Measurements from ENCODE around the gene ZNF555. TPM values are rescaled to one million over a fixed set of nuclear protein-coding genes. Genes with fewer than 3 reads are reported as not detected.

ZNF555 gene
- total RNA-seq, 2 experiments from 2014 or later = 2.3 to 2.4 TPM

DNA sequence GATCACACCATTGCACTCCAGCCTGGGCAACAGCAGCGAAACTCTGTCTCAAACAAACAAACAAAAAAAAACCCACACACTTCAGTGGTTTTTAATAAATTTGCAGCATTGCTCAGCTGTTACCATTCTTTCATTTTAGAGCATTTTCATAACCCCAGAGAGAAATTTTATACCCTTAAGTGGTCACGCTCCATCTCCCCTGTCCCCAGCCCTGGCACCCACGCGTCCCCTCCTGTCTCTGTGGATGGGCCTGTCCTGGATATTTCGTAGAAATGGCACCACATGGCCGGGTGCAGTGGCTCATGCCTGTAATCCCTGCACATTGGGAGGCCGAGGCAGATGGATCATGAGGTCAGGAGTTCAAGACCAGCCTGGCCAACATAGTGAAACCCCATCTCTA lies 48.1 kb upstream of the ZNF555 start:
- Mint-ChIP-seq H3K4me3 (no peak overlapping the region), H3K4me1 (ENCODE audit: low read depth) (no peaks in the 10 kb centered on the region), H3K36me3 (ENCODE audit: low read depth) (peaks cover 31% of the 10 kb centered on the region), H3K27ac (no peak overlapping the region), H3K9me3 (no peaks in the 10 kb centered on the region), H3K27me3 (no peaks in the 10 kb centered on the region)
- TF ChIP-seq, protein P1, sequence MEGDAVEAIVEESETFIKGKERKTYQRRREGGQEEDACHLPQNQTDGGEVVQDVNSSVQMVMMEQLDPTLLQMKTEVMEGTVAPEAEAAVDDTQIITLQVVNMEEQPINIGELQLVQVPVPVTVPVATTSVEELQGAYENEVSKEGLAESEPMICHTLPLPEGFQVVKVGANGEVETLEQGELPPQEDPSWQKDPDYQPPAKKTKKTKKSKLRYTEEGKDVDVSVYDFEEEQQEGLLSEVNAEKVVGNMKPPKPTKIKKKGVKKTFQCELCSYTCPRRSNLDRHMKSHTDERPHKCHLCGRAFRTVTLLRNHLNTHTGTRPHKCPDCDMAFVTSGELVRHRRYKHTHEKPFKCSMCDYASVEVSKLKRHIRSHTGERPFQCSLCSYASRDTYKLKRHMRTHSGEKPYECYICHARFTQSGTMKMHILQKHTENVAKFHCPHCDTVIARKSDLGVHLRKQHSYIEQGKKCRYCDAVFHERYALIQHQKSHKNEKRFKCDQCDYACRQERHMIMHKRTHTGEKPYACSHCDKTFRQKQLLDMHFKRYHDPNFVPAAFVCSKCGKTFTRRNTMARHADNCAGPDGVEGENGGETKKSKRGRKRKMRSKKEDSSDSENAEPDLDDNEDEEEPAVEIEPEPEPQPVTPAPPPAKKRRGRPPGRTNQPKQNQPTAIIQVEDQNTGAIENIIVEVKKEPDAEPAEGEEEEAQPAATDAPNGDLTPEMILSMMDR (IDR thresholded peaks at IDR 0.05) = no peak
- ATAC-seq (ENCODE audit: poor library complexity) (no peak), DNase-seq (no peak)
- H3K27me3 ChIP-seq (ENCODE audit: control insufficient read depth in 1 of 2, insufficient read depth in 2 of 2, low read length in 2 of 2) = no peaks in the 10 kb centered on the region
- H3K27ac ChIP-seq (ENCODE audit: low read depth in 1 of 2, low read length in 2 of 2) = no peak overlapping the region
- intact Hi-C loops (cut with DNase I, micrococcal nuclease) = loop anchor here in 1 of 2 experiments (10.0 kb wide), 1 partner anchor 322 kb away; no protein-coding TSS in a partner anchor
- H3K4me3 ChIP-seq (ENCODE audit: low read length) = no peak overlapping the region
- no peaks in the 10 kb centered on the region for H3K4me1 ChIP-seq (ENCODE audit: insufficient read depth, low read length)
- H3K36me3 ChIP-seq (ENCODE audit: insufficient read depth, low read length) = peaks cover 24% of the 10 kb centered on the region
- ChIA-PET POLR2A (no interaction called here), CTCF (no interaction called here)
- no peaks in the 10 kb centered on the region for H3K9me3 ChIP-seq (ENCODE audit: control insufficient read depth in 1 of 2, insufficient read depth in 1 of 2, low read length in 2 of 2)

DNA sequence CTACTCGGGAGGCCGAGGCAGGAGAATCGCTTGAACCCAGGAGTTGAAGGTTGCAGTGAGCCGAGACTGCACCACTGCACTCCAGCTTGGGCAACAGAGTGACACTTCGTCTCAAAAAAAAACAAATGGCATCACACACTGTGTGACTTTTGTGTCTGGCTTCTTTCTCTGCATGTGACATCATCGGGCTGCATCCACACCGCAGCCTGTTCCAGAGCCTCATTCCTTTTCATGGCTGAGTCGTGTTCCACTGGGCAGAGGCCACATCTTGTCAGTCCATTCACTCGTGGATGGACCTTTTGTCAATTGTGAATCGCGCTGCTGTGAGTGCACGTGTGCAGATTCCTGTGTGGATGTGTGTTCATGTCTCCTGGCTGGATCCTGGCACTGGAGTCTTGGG lies 47.7 kb upstream of the ZNF555 start:
- Mint-ChIP-seq H3K27ac (no peak overlapping the region), H3K36me3 (ENCODE audit: low read depth) (peaks cover 31% of the 10 kb centered on the region), H3K9me3 (no peaks in the 10 kb centered on the region), H3K4me1 (ENCODE audit: low read depth) (no peaks in the 10 kb centered on the region), H3K27me3 (no peaks in the 10 kb centered on the region), H3K4me3 (no peak overlapping the region)
- H3K9me3 ChIP-seq (ENCODE audit: control insufficient read depth in 1 of 2, insufficient read depth in 1 of 2, low read length in 2 of 2) = no peaks in the 10 kb centered on the region
- intact Hi-C loops (cut with DNase I, micrococcal nuclease) = loop anchor here in 1 of 2 experiments (10.0 kb wide), 1 partner anchor 321 kb away; no protein-coding TSS in a partner anchor
- H3K4me1 ChIP-seq (ENCODE audit: insufficient read depth, low read length) = no peaks in the 10 kb centered on the region
- TF ChIP-seq, protein P1 (IDR thresholded peaks at IDR 0.05) = no peak
- H3K36me3 ChIP-seq (ENCODE audit: insufficient read depth, low read length) = peaks cover 27% of the 10 kb centered on the region
- no peak for ATAC-seq (ENCODE audit: poor library complexity)
- ChIA-PET POLR2A (no interaction called here), CTCF (no interaction called here)
- H3K27ac ChIP-seq (ENCODE audit: low read depth in 1 of 2, low read length in 2 of 2) = no peak overlapping the region
- H3K27me3 ChIP-seq (ENCODE audit: control insufficient read depth in 1 of 2, insufficient read depth in 2 of 2, low read length in 2 of 2) = no peaks in the 10 kb centered on the region
- no peak overlapping the region for H3K4me3 ChIP-seq (ENCODE audit: low read length)
- no peak for DNase-seq

DNA sequence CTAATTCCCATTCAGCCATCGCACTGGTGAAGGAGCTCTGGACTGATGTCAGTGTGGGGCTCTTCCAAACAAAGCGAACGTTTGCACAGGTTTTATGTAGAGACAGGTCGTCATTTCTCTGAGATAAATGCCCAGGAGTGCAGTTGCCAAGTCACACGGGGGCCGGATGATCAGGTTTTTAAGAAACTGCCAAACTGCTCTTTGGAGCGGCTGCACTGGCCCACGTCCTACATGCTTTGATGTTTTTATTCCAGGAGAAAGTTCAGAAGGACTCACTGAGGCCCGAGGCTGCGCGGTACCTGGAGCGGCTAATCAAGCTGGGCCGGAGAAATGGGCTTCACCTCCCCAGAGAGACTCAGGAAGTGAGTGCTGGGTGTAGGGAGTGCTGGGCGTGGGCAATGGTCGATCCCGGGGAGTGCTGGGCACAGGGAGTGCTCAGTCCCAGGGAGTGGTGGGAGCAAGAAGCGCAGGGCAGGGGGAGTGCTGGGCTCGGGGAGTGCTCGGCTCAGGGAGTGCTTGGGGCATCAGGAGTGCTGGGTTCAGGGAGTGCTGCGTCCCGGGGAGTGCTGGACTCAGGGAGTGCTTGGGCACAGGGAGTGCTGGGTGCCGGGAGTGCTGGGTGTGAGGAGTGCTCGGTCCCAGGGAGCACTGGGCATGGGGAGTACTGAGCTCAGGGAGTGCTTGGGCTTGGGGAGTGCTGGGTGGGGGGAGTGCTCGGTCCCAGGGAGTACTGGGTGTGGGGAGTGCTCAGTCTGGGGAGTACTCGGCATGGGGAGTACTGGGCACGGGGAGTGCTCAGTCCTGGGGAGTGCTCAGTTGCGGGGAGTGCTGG lies 45.2 kb upstream of the ZNF555 start:
- Mint-ChIP-seq H3K4me3 (no peak overlapping the region), H3K9me3 (no peaks in the 10 kb centered on the region), H3K27ac (no peak overlapping the region), H3K27me3 (no peaks in the 10 kb centered on the region), H3K4me1 (ENCODE audit: low read depth) (no peaks in the 10 kb centered on the region), H3K36me3 (ENCODE audit: low read depth) (peaks cover 31% of the 10 kb centered on the region)
- Histone ChIP-seq H3K36me3 (ENCODE audit: insufficient read depth, low read length) (peaks cover 32% of the 10 kb centered on the region), H3K4me3 (ENCODE audit: low read length) (no peak overlapping the region), H3K27me3 (ENCODE audit: control insufficient read depth in 1 of 2, insufficient read depth in 2 of 2, low read length in 2 of 2) (no peaks in the 10 kb centered on the region), H3K4me1 (ENCODE audit: insufficient read depth, low read length) (no peaks in the 10 kb centered on the region), H3K9me3 (ENCODE audit: control insufficient read depth in 1 of 2, insufficient read depth in 1 of 2, low read length in 2 of 2) (no peaks in the 10 kb centered on the region), H3K27ac (ENCODE audit: low read depth in 1 of 2, low read length in 2 of 2) (no peak overlapping the region)
- TF ChIP-seq, protein P1 (IDR thresholded peaks at IDR 0.05) = no peak
- intact Hi-C loops (cut with DNase I, micrococcal nuclease) = loop anchor here in 1 of 2 experiments (10.0 kb wide), 1 partner anchor 319 kb away; no protein-coding TSS in a partner anchor
- ChIA-PET POLR2A (no interaction called here), CTCF (no interaction called here)
- ATAC-seq (ENCODE audit: poor library complexity) (no peak), DNase-seq (no peak)
